Parathyroid adenoma (tissue), 2 donors: ENCODE data around the gene RNF112.

Source experiments
- H2AFZ ChIP-seq: fragments of 300-600 bp; sonication (generic); one replicate; pipeline ENCODE4 v1.7.0; 2017; ENCODE audit warnings: antibody characterized with exemption, mild to moderate bottlenecking
- H3K27ac ChIP-seq: fragments of 300-600 bp; sonication (generic); one replicate; pipeline ENCODE4 v1.7.0; 2017
- H3K27me3 ChIP-seq: fragments of 300-600 bp; sonication (generic); one replicate; pipeline ENCODE4 v1.7.0; 2017; ENCODE audit warnings: low read length; ENCODE audit not compliant: control insufficient read depth, insufficient read depth
- H3K36me3 ChIP-seq: fragments of 300-600 bp; sonication (generic); one replicate; pipeline ENCODE4 v1.7.0; 2017; ENCODE audit warnings: low read length; ENCODE audit not compliant: control insufficient read depth, insufficient read depth
- H3K4me1 ChIP-seq: fragments of 300-600 bp; sonication (generic); one replicate; pipeline ENCODE4 v1.7.0; 2017; ENCODE audit warnings: control low read depth
- H3K4me2 ChIP-seq: fragments of 300-600 bp; sonication (generic); one replicate; pipeline ENCODE4 v1.7.0; 2017; ENCODE audit warnings: low read length
- H3K4me3 ChIP-seq: fragments of 300-600 bp; sonication (generic); one replicate; pipeline ENCODE4 v1.7.0; 2017; ENCODE audit warnings: low read depth, low read length
- H3K79me2 ChIP-seq: fragments of 300-600 bp; sonication (generic); one replicate; pipeline ENCODE4 v1.7.0; 2017; ENCODE audit warnings: control low read depth
- H3K9ac ChIP-seq: fragments of 300-600 bp; sonication (generic); one replicate; pipeline ENCODE4 v1.7.0; 2017; ENCODE audit warnings: mild to moderate bottlenecking
- H3K9me3 ChIP-seq: fragments of 300-600 bp; sonication (generic); one replicate; pipeline ENCODE4 v1.7.0; 2017; ENCODE audit warnings: low read length; ENCODE audit not compliant: control insufficient read depth
- TF ChIP-seq, protein P1 (sequence below): fragments of 300-600 bp; sonication (generic); IDR thresholded peaks from one replicate; pipeline ENCODE4 v1.7.0; 2017; ENCODE audit warnings: antibody characterized with exemption, mild to moderate bottlenecking
- donor health status: primary hyperparathyroidism.

RNF112 gene

GRCh38 chr17:19415311-19415710, 4.3 kb downstream of the RNF112 start:
- no peak overlapping the region for H3K9ac ChIP-seq
- H3K27ac ChIP-seq = no peak overlapping the region
- H2AFZ ChIP-seq = no peak overlapping the region
- H3K4me3 ChIP-seq = no peak overlapping the region
- no peaks in the 10 kb centered on the region for H3K79me2 ChIP-seq
- no peaks in the 10 kb centered on the region for H3K27me3 ChIP-seq
- H3K9me3 ChIP-seq = no peaks in the 10 kb centered on the region
- TF ChIP-seq, protein P1, sequence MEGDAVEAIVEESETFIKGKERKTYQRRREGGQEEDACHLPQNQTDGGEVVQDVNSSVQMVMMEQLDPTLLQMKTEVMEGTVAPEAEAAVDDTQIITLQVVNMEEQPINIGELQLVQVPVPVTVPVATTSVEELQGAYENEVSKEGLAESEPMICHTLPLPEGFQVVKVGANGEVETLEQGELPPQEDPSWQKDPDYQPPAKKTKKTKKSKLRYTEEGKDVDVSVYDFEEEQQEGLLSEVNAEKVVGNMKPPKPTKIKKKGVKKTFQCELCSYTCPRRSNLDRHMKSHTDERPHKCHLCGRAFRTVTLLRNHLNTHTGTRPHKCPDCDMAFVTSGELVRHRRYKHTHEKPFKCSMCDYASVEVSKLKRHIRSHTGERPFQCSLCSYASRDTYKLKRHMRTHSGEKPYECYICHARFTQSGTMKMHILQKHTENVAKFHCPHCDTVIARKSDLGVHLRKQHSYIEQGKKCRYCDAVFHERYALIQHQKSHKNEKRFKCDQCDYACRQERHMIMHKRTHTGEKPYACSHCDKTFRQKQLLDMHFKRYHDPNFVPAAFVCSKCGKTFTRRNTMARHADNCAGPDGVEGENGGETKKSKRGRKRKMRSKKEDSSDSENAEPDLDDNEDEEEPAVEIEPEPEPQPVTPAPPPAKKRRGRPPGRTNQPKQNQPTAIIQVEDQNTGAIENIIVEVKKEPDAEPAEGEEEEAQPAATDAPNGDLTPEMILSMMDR = no peak
- no peak overlapping the region for H3K4me2 ChIP-seq
- H3K4me1 ChIP-seq = peaks cover 4% of the 10 kb centered on the region
- H3K36me3 ChIP-seq = no peaks in the 10 kb centered on the region

DNA sequence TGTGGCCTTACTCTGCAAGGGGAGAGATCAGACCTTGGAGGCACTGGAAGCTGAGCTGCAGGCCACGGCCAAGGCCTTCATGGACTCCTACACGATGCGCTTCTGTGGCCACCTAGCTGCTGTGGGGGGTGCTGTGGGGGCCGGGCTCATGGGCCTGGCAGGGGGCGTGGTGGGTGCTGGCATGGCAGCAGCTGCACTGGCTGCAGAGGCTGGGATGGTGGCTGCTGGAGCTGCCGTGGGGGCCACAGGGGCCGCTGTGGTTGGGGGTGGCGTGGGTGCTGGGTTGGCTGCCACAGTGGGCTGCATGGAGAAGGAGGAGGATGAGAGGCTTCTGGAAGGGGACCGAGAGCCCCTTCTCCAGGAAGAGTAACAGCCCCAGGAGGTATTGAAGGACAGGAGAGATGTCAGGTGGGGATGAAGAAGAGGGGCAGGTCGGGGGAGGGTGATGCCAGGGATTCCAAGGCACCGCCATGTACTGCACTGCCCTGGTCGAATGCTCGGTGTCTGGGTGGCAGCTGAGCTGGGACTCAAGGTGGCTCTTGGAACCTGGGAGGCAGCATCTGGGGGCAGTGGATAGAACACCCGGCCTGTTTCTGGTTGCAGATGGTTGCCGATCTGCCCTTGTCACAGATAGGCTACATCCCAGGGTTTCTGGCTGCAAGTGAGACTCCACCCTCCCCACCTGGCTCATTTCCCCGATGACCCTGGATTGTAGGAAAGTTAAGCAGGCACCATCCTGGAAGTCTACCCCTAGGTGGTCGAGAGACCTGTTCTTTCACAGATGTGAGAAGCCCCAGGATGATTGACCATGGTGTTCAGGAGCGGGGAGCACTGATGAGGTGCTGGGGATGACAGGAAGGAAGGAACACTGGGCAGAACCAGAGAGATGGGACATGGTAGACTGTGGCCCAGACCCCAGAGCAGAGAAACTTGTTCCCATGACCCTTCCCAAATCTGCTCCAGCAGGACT, 5.1 kb downstream of the RNF112 start:
- Histone ChIP-seq H3K4me2 (no peak overlapping the region), H3K27me3 (no peaks in the 10 kb centered on the region), H3K9ac (no peak overlapping the region), H2AFZ (no peak overlapping the region), H3K79me2 (no peaks in the 10 kb centered on the region), H3K4me3 (no peak overlapping the region), H3K27ac (no peak overlapping the region), H3K36me3 (no peaks in the 10 kb centered on the region), H3K9me3 (no peaks in the 10 kb centered on the region), H3K4me1 (peaks cover 2% of the 10 kb centered on the region)
- TF ChIP-seq, protein P1 = no peak

DNA sequence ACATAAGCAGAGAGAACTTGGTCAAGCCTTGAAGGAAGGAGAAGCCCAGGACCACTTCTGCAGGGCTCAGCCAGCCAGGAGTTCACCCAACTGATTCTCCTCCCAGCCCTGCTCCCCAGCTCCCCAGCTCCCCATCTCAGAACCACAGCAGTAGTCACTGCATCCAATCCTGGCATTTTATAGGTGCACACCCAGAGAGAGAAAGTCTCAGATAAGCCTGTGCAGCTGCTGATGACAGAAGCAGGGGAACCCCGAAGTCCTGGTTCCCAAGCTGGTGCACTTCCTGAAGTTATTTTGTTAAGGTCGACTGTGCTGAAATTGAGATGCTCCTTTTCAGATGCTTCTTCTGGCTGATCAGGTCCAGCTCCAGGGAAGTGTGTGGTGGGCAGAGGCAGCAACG, 6.6 kb downstream of the RNF112 start:
- Histone ChIP-seq H3K79me2 (no peaks in the 10 kb centered on the region), H3K27ac (no peak overlapping the region), H3K4me1 (no peaks in the 10 kb centered on the region), H2AFZ (no peak overlapping the region), H3K27me3 (no peaks in the 10 kb centered on the region), H3K9me3 (no peaks in the 10 kb centered on the region), H3K4me2 (no peak overlapping the region), H3K9ac (no peak overlapping the region), H3K4me3 (no peak overlapping the region), H3K36me3 (no peaks in the 10 kb centered on the region)
- TF ChIP-seq, protein P1 = no peak

DNA sequence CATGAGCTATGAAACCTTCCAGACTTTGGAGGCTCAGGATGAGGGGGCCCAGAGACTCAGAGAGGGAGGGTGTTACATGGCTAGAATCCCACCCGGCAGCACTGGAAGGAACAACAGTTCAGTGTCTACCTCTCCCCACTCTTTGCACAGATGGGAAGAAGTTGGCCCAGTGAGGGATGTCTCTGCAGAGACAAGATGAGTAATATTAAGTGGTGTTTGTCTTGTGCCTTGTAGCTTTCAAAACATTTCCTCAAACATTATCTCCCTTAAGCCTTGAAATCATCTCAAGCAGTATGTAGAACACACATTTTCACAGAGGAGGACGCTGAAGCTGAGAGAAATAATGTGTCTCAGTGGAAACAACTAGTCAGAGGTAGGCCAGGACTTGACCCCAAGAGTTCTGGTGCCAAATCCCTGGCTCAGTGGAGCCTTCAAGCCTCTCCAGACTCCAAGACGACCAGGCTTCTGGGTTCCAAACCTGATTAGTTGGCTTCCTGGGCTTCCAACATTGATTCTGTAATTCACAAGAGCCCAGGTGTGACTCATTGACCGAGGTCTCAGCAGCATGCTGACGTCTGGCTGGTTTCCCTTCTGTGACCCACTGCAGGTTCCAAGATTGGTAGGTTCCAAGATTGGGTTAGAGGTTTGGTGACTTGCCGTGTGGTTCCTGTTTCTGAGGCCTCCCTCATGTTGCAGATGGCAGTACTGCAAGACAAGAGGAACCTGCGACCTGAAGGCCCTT, 7.4 kb downstream of the RNF112 start:
- Histone ChIP-seq H3K27me3 (no peaks in the 10 kb centered on the region), H3K4me1 (no peaks in the 10 kb centered on the region), H3K4me2 (no peak overlapping the region), H3K27ac (no peak overlapping the region), H3K9ac (no peak overlapping the region), H3K79me2 (no peaks in the 10 kb centered on the region), H2AFZ (no peak overlapping the region), H3K36me3 (no peaks in the 10 kb centered on the region), H3K4me3 (no peak overlapping the region), H3K9me3 (no peaks in the 10 kb centered on the region)
- TF ChIP-seq, protein P1 = no peak
